ENCODE data around the gene TRIM13. TPM values are rescaled to one million over a fixed set of nuclear protein-coding genes. Genes with fewer than 3 reads are reported as not detected.

TRIM13 gene
- total and polyA plus RNA-seq, 7 donors = 14.7 to 25.9 (median 20.6) TPM

DNA sequence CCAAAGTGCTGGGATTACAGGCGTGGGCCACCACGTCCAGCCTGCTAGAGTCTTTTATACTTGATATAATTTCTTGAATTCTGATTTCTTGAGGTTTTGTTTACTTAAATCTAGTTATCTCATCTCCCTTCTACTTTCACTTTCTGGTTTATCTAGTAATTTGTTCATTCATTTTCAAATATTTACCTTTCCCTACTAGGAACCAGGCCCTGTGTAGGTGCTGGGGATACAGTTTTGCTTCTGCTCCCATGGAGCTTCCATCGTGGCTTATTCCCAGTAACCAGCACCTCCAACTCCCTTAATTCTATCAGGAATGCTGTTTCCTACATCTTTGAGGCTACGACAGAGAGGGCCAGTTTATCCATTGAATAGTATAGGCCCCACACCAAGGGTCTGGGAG lies 24.1 kb upstream of the TRIM13 start:
- no peaks in the 10 kb centered on the region for H3K4me1 ChIP-seq
- WGBS, 3 donors = 90 to 94% (median 93%) methylated on average over 4 of the region's 4 CpGs
- DNase-seq (no peak), ATAC-seq (no peak)
- H3K4me3 ChIP-seq = no peak overlapping the region
- no peaks in the 10 kb centered on the region for H3K27me3 ChIP-seq (ENCODE audit: insufficient read depth in 3 of 3, low read length in 2 of 3)
- peaks cover 0 to 29% of the 10 kb centered on the region in 2 donors for H3K36me3 ChIP-seq (ENCODE audit: insufficient read depth in 1 of 2, low read depth in 1 of 2)
- no peak overlapping the region for H3K27ac ChIP-seq
- TF ChIP-seq, protein P1, sequence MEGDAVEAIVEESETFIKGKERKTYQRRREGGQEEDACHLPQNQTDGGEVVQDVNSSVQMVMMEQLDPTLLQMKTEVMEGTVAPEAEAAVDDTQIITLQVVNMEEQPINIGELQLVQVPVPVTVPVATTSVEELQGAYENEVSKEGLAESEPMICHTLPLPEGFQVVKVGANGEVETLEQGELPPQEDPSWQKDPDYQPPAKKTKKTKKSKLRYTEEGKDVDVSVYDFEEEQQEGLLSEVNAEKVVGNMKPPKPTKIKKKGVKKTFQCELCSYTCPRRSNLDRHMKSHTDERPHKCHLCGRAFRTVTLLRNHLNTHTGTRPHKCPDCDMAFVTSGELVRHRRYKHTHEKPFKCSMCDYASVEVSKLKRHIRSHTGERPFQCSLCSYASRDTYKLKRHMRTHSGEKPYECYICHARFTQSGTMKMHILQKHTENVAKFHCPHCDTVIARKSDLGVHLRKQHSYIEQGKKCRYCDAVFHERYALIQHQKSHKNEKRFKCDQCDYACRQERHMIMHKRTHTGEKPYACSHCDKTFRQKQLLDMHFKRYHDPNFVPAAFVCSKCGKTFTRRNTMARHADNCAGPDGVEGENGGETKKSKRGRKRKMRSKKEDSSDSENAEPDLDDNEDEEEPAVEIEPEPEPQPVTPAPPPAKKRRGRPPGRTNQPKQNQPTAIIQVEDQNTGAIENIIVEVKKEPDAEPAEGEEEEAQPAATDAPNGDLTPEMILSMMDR (IDR thresholded peaks at IDR 0.05) = no peak
- intact Hi-C loops (cut with DNase I) = loop anchor here in 1 of 2 donors (10.0 kb wide), 1 partner anchor 842 kb away; no protein-coding TSS in a partner anchor
- H3K9me3 ChIP-seq = no peaks in the 10 kb centered on the region

DNA sequence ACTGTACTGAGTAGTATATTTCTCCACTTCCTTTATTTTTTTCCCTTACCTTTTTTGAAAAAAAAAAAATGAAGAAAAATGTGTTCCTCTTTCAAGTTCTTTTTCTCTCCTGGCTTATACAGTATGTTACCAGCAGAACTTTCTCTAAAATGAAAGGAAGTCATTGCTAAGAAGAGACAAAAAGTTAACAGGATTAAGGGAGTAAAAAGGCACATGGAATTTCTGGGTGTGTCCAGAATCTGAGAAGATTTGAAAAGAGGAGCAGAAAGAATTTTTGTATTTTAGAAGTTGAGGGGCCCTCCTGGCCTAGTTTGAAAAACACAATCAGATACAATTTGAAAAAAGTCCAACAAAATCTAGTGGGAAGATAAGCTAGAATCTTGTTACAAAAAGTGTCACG lies 21.0 kb upstream of the TRIM13 start:
- H3K4me3 ChIP-seq = no peak overlapping the region
- 87 to 92% (median 90%) methylated on average over 1 of the region's 1 CpG for WGBS, 3 donors
- H3K9me3 ChIP-seq = no peaks in the 10 kb centered on the region
- H3K27ac ChIP-seq = no peak overlapping the region
- TF ChIP-seq, protein P1 (IDR thresholded peaks at IDR 0.05) = no peak
- intact Hi-C loops (cut with DNase I) = loop anchor here (2.0 to 10.0 kb wide), 6 partner anchors 556 to 1096 kb away; no protein-coding TSS in a partner anchor
- H3K36me3 ChIP-seq (ENCODE audit: insufficient read depth in 1 of 2, low read depth in 1 of 2) = peaks cover 0 to 29% of the 10 kb centered on the region in 2 donors
- no peaks in the 10 kb centered on the region for H3K4me1 ChIP-seq
- H3K27me3 ChIP-seq (ENCODE audit: insufficient read depth in 3 of 3, low read length in 2 of 3) = no peaks in the 10 kb centered on the region
- no peak for ATAC-seq
- DNase-seq = no peak

DNA sequence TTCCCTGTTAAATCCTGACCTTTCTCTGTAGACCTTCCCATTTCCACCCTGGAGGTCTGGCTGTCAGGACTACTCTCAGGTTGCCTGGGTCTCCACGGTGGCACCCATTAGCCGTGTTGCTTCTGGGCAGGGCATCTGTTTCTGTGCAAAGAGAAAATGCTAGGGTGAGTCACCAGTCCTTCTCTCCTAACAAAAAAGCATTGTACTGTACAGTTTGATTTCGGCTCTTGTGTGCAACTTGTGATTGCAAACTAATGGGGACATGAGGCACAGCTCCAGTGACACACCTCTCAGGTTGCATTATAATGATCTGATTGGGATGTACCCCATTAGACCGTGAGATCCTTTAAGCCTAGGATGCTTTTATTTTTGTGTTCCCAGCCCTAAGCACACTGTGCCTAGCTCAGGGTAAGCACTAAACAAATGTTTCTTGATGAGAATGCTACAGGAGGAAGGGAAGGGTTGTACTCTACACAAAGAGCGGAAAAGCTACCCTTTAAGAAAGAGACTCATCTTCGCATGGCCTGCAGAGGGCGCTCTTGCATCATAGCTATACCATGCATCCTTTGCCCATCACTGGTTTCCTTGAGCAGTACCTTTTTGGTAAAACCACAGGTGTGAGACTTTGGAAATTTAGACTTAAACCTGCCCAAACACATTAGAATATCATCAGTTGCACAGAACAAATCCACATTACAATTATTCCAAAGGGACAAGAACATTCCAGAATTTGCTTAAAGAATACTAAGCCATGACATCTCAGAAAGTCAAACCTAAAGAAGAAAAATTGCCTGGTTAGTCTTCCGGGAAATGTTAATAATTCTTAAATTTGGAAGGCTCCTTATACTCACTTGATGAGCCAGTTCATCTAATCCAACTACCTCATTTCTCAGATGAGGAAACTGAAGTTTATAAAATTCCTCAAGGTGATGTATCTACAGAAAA lies 20.3 kb upstream of the TRIM13 start:
- H3K4me1 ChIP-seq = no peaks in the 10 kb centered on the region
- no peaks in the 10 kb centered on the region for H3K27me3 ChIP-seq (ENCODE audit: insufficient read depth in 3 of 3, low read length in 2 of 3)
- DNase-seq (peak; percentile 64 to 80), ATAC-seq (peak; percentile 73 to 92 (median 86))
- H3K36me3 ChIP-seq (ENCODE audit: insufficient read depth in 1 of 2, low read depth in 1 of 2) = peaks cover 0 to 29% of the 10 kb centered on the region in 2 donors
- H3K27ac ChIP-seq = no peak overlapping the region
- WGBS, 3 donors = 49 to 60% (median 56%) methylated on average over 8 of the region's 8 CpGs
- intact Hi-C loops (cut with DNase I) = loop anchor here (2.0 to 10.0 kb wide), 6 partner anchors 556 to 1096 kb away; no protein-coding TSS in a partner anchor
- H3K4me3 ChIP-seq = no peak overlapping the region
- TF ChIP-seq, protein P1 (IDR thresholded peaks at IDR 0.05) = peak; percentile 90
- no peaks in the 10 kb centered on the region for H3K9me3 ChIP-seq

DNA sequence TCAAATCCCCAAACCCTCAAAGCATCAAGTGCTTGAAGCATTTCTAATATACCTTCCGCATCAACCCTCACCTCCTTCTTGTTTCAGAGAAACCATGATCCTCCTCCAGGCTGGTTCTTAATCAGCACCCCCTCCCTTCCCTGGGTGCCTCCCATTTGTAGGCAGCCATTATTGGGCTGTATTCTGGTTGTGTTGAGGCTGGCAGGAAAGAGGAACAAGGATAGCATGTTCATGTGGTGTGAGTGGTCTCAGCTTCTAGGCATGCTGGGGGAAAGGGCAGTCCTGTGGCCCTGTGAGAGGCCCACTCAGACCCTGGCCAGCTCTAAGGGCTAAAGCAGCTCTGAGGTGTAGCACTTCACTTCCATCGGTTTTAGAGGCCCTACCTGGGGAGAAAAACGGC lies 18.9 kb upstream of the TRIM13 start:
- WGBS, 3 donors = 60 to 86% (median 81%) methylated on average over 3 of the region's 3 CpGs
- ATAC-seq (no peak), DNase-seq (no peak)
- Histone ChIP-seq H3K27ac (no peak overlapping the region), H3K36me3 (ENCODE audit: insufficient read depth in 1 of 2, low read depth in 1 of 2) (peaks cover 0 to 27% of the 10 kb centered on the region in 2 donors), H3K4me1 (no peaks in the 10 kb centered on the region), H3K9me3 (no peaks in the 10 kb centered on the region), H3K27me3 (ENCODE audit: insufficient read depth in 3 of 3, low read length in 2 of 3) (no peaks in the 10 kb centered on the region), H3K4me3 (no peak overlapping the region)
- TF ChIP-seq, protein P1 (IDR thresholded peaks at IDR 0.05) = no peak
- intact Hi-C loops (cut with DNase I) = loop anchor here (2.0 to 10.0 kb wide), 6 partner anchors 554 to 1094 kb away; no protein-coding TSS in a partner anchor
